ENCODE data around the gene ADCY5.

The ADCY5 gene

DNA sequence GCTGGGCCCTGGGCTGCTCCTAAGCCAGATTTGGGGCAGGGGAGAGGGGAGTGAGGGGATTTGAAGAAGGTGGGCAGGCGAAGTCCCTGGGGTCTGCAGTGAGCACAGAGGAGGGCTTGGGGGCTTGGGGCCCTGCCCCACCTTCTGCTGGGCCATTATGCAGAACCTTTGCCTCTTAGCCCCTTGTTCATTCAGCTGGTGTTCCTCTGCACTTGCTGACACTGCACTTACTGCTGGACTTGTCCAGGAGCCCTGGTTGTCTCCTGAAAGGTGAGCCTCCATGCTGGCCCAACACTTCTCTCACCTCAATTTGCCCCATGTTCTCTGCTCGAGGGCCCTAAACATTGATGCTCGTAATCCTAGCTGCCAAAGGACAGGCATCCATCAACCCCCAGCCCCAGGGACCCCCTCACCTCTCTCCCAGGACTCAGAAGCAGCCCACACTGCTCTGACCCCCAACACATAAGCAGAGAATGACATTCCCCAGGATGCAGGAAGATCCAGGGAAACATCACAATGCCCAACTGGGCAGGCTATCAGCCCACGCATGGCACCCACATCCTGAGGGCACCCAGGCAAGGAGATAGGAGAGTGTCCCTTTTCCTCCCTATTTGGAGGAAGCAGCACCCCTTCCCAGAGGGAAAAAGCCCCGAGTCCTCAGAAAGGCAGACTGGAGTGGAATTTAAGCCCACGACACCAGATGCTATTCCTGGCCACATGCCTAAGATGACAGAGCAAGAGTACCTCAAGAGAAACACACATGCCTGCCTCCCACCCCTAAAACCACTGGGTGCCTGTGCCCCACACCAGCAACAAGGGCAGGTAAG lies 76.8 kb downstream of the ADCY5 start:
- H3K4me3 ChIP-seq (ENCODE audit: insufficient read depth, low read depth, low read length, poor library complexity, severe bottlenecking), result no peak overlapping the region
- no peak overlapping the region for H3K27ac ChIP-seq (ENCODE audit: insufficient read depth, low read length, poor library complexity, severe bottlenecking)
- no peak for DNase-seq
- H3K9me3 ChIP-seq (ENCODE audit: control insufficient read depth, low read length), result peaks cover 5% of the 10 kb centered on the region
- H3K4me1 ChIP-seq (ENCODE audit: control insufficient read depth, insufficient read depth, low read length, poor library complexity, severe bottlenecking), result no peaks in the 10 kb centered on the region
- no peaks in the 10 kb centered on the region for H3K36me3 ChIP-seq (ENCODE audit: control insufficient read depth, insufficient read depth, low read length)
- H3K27me3 ChIP-seq (replicated peaks; ENCODE audit: control insufficient read depth, insufficient read depth, low read length, poor library complexity, severe bottlenecking), result no peaks in the 10 kb centered on the region

DNA sequence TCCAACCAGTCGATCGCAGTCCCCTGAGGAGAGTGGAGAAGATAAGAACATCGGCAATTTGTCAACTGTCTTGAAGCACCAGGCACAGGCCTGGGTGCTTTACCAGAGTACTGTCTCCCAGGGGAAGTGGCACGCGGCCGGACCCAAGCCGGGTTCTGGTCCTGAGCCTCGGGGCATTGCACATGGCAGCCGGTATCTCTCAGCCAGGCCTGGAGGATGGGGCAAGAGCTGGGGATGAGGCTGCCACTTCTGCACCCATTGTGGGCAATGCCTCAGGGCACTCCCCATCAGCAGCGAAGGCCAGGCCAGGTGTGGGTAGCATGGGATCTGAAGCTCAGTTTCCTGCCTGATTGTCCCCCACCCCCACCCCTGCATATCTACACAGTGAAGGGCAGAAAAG lies 77.5 kb downstream of the ADCY5 start:
- Histone ChIP-seq H3K4me3 (ENCODE audit: insufficient read depth, low read depth, low read length, poor library complexity, severe bottlenecking) (no peak overlapping the region), H3K4me1 (ENCODE audit: control insufficient read depth, insufficient read depth, low read length, poor library complexity, severe bottlenecking) (no peaks in the 10 kb centered on the region), H3K36me3 (ENCODE audit: control insufficient read depth, insufficient read depth, low read length) (no peaks in the 10 kb centered on the region), H3K27me3 (replicated peaks; ENCODE audit: control insufficient read depth, insufficient read depth, low read length, poor library complexity, severe bottlenecking) (no peaks in the 10 kb centered on the region), H3K27ac (ENCODE audit: insufficient read depth, low read length, poor library complexity, severe bottlenecking) (no peak overlapping the region), H3K9me3 (ENCODE audit: control insufficient read depth, low read length) (peaks cover 5% of the 10 kb centered on the region)
- no peak for DNase-seq

DNA sequence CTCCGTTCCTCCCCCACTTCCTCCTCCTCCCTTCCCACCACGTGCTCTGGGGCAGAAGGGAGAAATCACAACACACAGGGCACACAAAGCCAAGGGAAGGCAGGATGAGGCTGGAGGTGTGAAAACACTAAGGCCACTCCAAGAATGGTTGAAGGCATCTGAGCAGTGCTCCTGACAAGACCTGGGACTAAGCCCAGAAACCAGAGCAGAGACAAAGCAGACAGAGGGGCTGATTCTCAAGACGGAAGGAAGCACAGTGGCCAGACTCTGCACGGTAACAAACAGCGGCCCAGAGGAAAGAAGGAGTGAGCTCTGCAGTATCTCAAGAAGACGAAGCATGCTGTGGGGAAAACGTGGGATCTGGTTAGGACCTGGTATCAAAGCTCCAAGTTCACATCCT lies 78.1 kb downstream of the ADCY5 start:
- Histone ChIP-seq H3K9me3 (ENCODE audit: control insufficient read depth, low read length) (peaks cover 5% of the 10 kb centered on the region), H3K4me3 (ENCODE audit: insufficient read depth, low read depth, low read length, poor library complexity, severe bottlenecking) (no peak overlapping the region), H3K4me1 (ENCODE audit: control insufficient read depth, insufficient read depth, low read length, poor library complexity, severe bottlenecking) (no peaks in the 10 kb centered on the region), H3K27ac (ENCODE audit: insufficient read depth, low read length, poor library complexity, severe bottlenecking) (no peak overlapping the region), H3K36me3 (ENCODE audit: control insufficient read depth, insufficient read depth, low read length) (no peaks in the 10 kb centered on the region), H3K27me3 (replicated peaks; ENCODE audit: control insufficient read depth, insufficient read depth, low read length, poor library complexity, severe bottlenecking) (no peaks in the 10 kb centered on the region)
- DNase-seq, result no peak

DNA sequence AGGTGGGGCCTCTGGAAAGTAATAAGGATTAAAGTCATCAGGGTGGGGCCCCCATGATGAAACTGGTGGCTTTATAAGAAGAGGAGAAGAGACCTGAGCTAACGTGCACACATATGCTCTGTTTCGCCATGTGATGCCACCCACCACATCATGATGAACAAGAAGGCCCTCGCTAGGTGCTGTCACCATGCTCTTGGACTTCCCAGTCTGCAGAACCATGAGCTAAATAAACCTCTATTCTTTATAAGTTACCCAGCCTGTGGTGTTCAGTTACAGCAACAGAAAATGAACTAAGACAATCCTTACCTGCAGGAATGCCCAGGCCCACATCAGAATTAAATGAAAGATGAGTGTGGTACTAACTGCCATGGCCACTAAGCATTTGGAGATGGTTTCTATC lies 79.8 kb downstream of the ADCY5 start:
- Histone ChIP-seq H3K36me3 (ENCODE audit: control insufficient read depth, insufficient read depth, low read length) (no peaks in the 10 kb centered on the region), H3K27me3 (replicated peaks; ENCODE audit: control insufficient read depth, insufficient read depth, low read length, poor library complexity, severe bottlenecking) (no peaks in the 10 kb centered on the region), H3K4me1 (ENCODE audit: control insufficient read depth, insufficient read depth, low read length, poor library complexity, severe bottlenecking) (no peaks in the 10 kb centered on the region), H3K27ac (ENCODE audit: insufficient read depth, low read length, poor library complexity, severe bottlenecking) (no peak overlapping the region), H3K9me3 (ENCODE audit: control insufficient read depth, low read length) (peaks cover 5% of the 10 kb centered on the region), H3K4me3 (ENCODE audit: insufficient read depth, low read depth, low read length, poor library complexity, severe bottlenecking) (no peak overlapping the region)
- no peak for DNase-seq

DNA sequence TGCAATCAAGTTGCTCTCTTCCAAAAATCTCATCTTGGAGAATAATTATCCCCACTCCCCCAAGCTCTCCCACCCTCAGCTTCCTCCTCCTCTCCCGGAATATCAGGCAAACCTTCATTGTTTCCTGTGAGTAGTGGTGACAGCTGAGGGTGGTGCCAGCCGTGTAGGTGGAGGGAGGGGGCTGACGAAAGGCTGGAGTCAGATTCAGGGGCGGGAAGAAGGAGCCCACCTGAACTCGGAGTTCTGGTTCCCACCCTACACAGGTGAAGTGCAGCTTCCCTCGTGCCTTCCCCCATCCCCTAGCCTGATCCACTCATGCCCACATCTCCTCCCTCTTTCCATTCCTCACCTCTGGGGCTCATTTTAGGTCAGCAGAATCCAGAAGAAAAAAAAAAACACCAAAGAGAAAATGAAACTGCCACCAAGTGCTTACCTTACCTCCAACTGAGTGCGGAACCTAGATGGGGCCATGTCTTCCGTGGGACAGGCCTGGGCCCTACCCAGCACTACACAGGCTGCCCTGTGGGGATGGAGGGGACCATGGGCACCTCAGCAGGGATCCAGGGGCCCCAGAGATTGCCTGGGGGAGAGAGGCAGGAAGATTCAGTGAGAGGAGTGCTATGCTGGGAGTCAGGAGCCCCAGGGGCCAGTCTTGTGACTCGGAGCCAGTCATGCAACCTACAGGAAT lies 81.3 kb downstream of the ADCY5 start:
- H3K27ac ChIP-seq (ENCODE audit: insufficient read depth, low read length, poor library complexity, severe bottlenecking), result no peak overlapping the region
- no peaks in the 10 kb centered on the region for H3K27me3 ChIP-seq (replicated peaks; ENCODE audit: control insufficient read depth, insufficient read depth, low read length, poor library complexity, severe bottlenecking)
- no peaks in the 10 kb centered on the region for H3K36me3 ChIP-seq (ENCODE audit: control insufficient read depth, insufficient read depth, low read length)
- no peak overlapping the region for H3K4me3 ChIP-seq (ENCODE audit: insufficient read depth, low read depth, low read length, poor library complexity, severe bottlenecking)
- H3K4me1 ChIP-seq (ENCODE audit: control insufficient read depth, insufficient read depth, low read length, poor library complexity, severe bottlenecking), result no peaks in the 10 kb centered on the region
- H3K9me3 ChIP-seq (ENCODE audit: control insufficient read depth, low read length), result peaks cover 5% of the 10 kb centered on the region
- no peak for DNase-seq

DNA sequence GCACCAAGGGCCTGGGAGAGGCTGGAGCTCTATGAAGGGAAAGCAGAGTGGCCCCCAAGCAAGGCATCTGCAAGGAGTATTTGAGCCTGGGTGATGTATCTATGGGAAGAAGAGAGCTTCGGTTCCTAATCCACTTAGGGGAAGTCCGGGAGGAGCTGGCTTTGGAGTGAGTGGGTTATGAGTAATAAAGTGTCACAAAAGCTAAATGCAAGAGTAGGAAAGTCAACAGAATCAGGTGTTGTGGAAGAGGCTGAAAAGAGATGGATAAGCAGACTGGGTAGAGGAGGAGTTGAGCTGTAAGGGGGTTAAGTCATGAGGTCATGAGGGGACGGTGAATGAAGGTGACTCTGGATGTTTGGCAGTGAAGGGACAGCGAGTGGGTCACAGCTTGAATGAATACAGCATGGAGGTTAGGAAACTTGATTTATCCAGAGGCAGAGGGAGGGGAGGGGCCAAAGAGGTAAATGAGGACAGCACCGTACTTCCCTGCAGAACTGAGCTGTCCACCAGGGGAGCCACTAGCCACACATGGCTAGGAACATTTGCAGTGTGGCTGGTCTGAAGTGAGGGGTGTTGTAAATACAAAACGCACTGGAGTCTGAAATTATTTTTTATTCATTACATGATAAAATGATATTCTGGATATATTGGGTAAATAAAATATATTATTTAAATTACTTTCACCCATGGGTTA lies 83.3 kb downstream of the ADCY5 start:
- H3K27ac ChIP-seq (ENCODE audit: insufficient read depth, low read length, poor library complexity, severe bottlenecking), result no peak overlapping the region
- H3K9me3 ChIP-seq (ENCODE audit: control insufficient read depth, low read length), result peaks cover 5% of the 10 kb centered on the region
- H3K4me1 ChIP-seq (ENCODE audit: control insufficient read depth, insufficient read depth, low read length, poor library complexity, severe bottlenecking), result no peaks in the 10 kb centered on the region
- no peak for DNase-seq
- no peaks in the 10 kb centered on the region for H3K27me3 ChIP-seq (replicated peaks; ENCODE audit: control insufficient read depth, insufficient read depth, low read length, poor library complexity, severe bottlenecking)
- no peaks in the 10 kb centered on the region for H3K36me3 ChIP-seq (ENCODE audit: control insufficient read depth, insufficient read depth, low read length)
- no peak overlapping the region for H3K4me3 ChIP-seq (ENCODE audit: insufficient read depth, low read depth, low read length, poor library complexity, severe bottlenecking)

- Histone ChIP-seq H3K9me3 (ENCODE audit: control insufficient read depth, low read length) (no peaks in the 10 kb centered on the region), H3K4me3 (ENCODE audit: insufficient read depth, low read depth, low read length, poor library complexity, severe bottlenecking) (no peak overlapping the region), H3K36me3 (ENCODE audit: control insufficient read depth, insufficient read depth, low read length) (no peaks in the 10 kb centered on the region), H3K27me3 (replicated peaks; ENCODE audit: control insufficient read depth, insufficient read depth, low read length, poor library complexity, severe bottlenecking) (no peaks in the 10 kb centered on the region), H3K4me1 (ENCODE audit: control insufficient read depth, insufficient read depth, low read length, poor library complexity, severe bottlenecking) (no peaks in the 10 kb centered on the region), H3K27ac (ENCODE audit: insufficient read depth, low read length, poor library complexity, severe bottlenecking) (no peak overlapping the region)
- no peak for DNase-seq
Measured at GRCh38 chr3:123361071-123361470, 87.8 kb downstream of the ADCY5 start.

GRCh38 chr3:123357275-123357674 lies 91.6 kb downstream of the ADCY5 start:
- Histone ChIP-seq H3K4me1 (ENCODE audit: control insufficient read depth, insufficient read depth, low read length, poor library complexity, severe bottlenecking) (no peaks in the 10 kb centered on the region), H3K36me3 (ENCODE audit: control insufficient read depth, insufficient read depth, low read length) (no peaks in the 10 kb centered on the region), H3K27ac (ENCODE audit: insufficient read depth, low read length, poor library complexity, severe bottlenecking) (no peak overlapping the region), H3K27me3 (replicated peaks; ENCODE audit: control insufficient read depth, insufficient read depth, low read length, poor library complexity, severe bottlenecking) (no peaks in the 10 kb centered on the region), H3K9me3 (ENCODE audit: control insufficient read depth, low read length) (no peaks in the 10 kb centered on the region), H3K4me3 (ENCODE audit: insufficient read depth, low read depth, low read length, poor library complexity, severe bottlenecking) (no peak overlapping the region)
- DNase-seq, result no peak

- H3K4me3 ChIP-seq (ENCODE audit: insufficient read depth, low read depth, low read length, poor library complexity, severe bottlenecking), result no peak overlapping the region
- H3K27me3 ChIP-seq (replicated peaks; ENCODE audit: control insufficient read depth, insufficient read depth, low read length, poor library complexity, severe bottlenecking), result no peaks in the 10 kb centered on the region
- no peak for DNase-seq
- H3K36me3 ChIP-seq (ENCODE audit: control insufficient read depth, insufficient read depth, low read length), result no peaks in the 10 kb centered on the region
- no peaks in the 10 kb centered on the region for H3K4me1 ChIP-seq (ENCODE audit: control insufficient read depth, insufficient read depth, low read length, poor library complexity, severe bottlenecking)
- no peak overlapping the region for H3K27ac ChIP-seq (ENCODE audit: insufficient read depth, low read length, poor library complexity, severe bottlenecking)
- H3K9me3 ChIP-seq (ENCODE audit: control insufficient read depth, low read length), result no peaks in the 10 kb centered on the region
Measured at GRCh38 chr3:123353850-123354233, 95.0 kb downstream of the ADCY5 start.

Data from effector memory CD4-positive, alpha-beta T cell (primary cell).